ENCODE results near the gene ARMS2.

Gene ARMS2

DNA sequence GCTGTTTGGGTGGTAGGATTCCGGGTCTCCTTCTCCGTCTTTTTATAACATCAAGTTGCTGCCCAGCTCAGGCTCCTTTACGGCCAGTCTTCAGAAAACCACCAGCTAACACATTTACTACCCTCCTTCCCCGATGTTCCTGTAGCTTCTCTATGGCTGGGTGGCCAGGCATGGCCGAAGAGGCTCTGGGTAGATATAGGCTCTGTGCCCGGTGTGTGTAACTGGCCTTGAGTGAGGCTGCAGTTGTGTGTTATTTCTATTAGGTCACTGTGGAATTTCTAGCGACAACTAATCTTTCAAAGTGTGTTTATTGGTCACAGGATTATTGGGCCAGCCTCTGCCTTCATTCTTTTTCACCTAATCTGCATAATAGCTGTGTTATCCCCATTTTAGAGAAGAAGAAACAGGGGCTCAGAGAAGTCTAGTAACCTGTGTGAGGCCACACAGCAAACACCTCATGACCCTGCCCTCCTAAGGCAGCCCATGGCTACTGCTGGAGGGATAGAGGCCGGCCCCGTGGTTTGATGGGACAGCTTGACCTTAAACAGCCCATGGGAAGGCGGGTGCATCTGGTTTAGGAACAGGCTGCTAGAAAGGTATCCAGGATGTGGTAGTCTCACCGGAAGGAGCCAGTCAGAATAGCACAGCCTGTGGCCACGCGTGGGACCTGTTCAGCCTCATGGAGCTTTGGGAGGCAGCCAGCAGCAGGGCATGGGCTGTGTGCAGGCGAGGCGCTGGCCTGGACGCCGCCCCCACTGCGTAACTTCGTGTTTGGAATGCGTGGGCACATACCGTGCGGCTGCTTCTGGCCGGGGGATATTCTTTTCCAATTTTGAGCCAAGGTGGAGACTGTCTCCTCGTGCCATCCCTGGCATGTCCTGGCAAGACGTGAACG, 36.6 kb downstream of the ARMS2 start:
- TF ChIP-seq CTCF (IDR thresholded peaks at IDR 0.05; ENCODE audit: low read depth, low read length), result no peak
- no peak overlapping the region for H3K4me3 ChIP-seq (ENCODE audit: low read depth, low read length)

DNA sequence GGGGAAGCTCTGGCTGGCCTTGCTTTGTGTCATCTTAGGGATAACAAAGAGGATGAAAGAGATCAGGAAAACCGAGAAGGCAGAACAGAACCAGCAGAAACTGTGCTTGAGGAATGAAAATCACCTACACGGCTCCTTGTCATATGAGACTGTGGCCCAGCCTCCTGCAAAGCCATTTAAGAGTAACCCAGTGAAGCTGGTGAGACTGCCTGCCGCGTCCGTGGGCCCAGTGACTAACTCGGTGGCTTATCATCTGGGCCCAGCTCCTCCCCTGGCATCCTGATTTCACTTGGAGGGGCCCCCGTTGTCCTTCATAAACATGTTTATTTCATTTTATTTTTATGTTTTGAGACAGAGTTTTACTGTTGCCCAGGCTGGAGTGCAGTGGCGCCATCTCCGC, 37.6 kb downstream of the ARMS2 start:
- no peak for TF ChIP-seq CTCF (IDR thresholded peaks at IDR 0.05; ENCODE audit: low read depth, low read length)
- no peak overlapping the region for H3K4me3 ChIP-seq (ENCODE audit: low read depth, low read length)

DNA sequence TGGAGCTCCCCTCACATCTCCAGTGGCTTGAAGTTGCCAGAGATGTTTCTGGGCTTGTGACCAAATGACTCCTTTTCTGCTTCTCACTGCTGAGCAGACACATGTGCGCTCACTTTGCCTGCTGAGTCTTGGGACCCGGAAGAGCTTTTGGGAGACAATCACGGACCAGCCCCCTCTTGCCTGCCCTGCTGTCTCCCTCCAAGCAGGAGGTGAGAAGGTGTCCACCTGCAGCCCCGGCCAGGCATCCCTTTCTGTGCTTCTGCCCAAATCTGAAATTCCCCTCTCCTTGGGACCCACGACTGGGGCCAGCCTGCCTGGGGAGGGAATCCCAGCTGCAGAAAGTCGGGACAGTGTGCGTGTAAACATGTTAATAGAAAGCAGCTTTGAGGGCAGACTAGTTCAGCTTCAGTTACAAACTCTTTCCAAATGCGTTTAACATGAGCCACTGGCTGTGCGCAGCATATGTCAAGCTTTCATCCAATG, 38.6 kb downstream of the ARMS2 start:
- TF ChIP-seq CTCF (IDR thresholded peaks at IDR 0.05; ENCODE audit: low read depth, low read length), result no peak
- no peak overlapping the region for H3K4me3 ChIP-seq (ENCODE audit: low read depth, low read length)

- no peak for TF ChIP-seq CTCF (IDR thresholded peaks at IDR 0.05; ENCODE audit: low read depth, low read length)
- H3K4me3 ChIP-seq (ENCODE audit: low read depth, low read length), result no peak overlapping the region
These were observed 39.3 kb downstream of the ARMS2 start for GRCh38 chr10:122493761-122494160.

- H3K4me3 ChIP-seq (ENCODE audit: low read depth, low read length), result no peak overlapping the region
These were observed 39.8 kb downstream of the ARMS2 start for GRCh38 chr10:122494173-122494820.

DNA sequence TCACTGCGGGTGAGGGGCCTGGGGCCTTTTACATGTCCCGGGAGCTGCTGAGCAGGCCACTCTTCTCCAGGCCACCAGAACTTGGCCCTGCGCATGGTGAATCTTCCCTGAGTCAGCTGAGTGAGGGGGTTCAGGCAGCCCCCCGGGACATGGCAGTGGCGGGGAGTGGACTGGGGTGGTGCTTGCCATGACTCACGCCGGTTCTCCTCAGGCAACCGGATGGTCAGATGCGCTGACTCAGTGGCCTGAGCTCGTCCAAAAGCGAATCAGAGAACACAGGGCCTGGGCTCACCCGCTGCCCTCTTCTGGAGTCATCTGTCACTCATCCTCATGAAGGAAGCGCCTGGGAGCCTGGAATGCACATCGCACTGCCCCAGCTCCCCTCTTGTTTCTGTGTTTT, 40.4 kb downstream of the ARMS2 start:
- no peak for TF ChIP-seq CTCF (IDR thresholded peaks at IDR 0.05; ENCODE audit: low read depth, low read length)
- H3K4me3 ChIP-seq (ENCODE audit: low read depth, low read length), result no peak overlapping the region

More at GRCh38 chr10:122494173-122494820, 39.8 kb downstream of the ARMS2 start:
- TF ChIP-seq CTCF (IDR thresholded peaks at IDR 0.05; ENCODE audit: low read depth, low read length), result no peak

All from WI38 (cell line).